SK-N-MC (cell line): Measurements from ENCODE around the gene CAMSAP2.
A peak's percentile ranks its signal among the peaks of the same experiment; 100 is the strongest.

ENCODE experiments used
- DNase-seq: peaks from one replicate; pipeline ENCODE4 v3.0.0-alpha.2; 2011; ENCODE audit warnings: low read depth, low spot score
- H3K27ac ChIP-seq: fragments of 200-600 bp; sonication (generic); 2 replicates; pipeline ENCODE4 v1.5.1; 2016; ENCODE audit warnings: mixed run types
- H3K36me3 ChIP-seq: fragments of 200-600 bp; sonication (generic); 2 replicates; pipeline ENCODE4 v1.6.1; 2017; ENCODE audit warnings: antibody characterized with exemption, low read length, mixed read lengths; ENCODE audit not compliant: insufficient read depth
- H3K4me3 ChIP-seq: fragments of 200-600 bp; sonication (generic); 2 replicates; pipeline ENCODE4 v1.5.1; 2016
- H3K9ac ChIP-seq: fragments of 200-600 bp; sonication (generic); 2 replicates; pipeline ENCODE4 v1.8.0; 2017; ENCODE audit warnings: mixed run types, mixed read lengths; ENCODE audit not compliant: insufficient read length
- H3K9me3 ChIP-seq: fragments of 200-600 bp; sonication (generic); 2 replicates; pipeline ENCODE4 v1.6.1; 2017; ENCODE audit warnings: low read depth, mild to moderate bottlenecking, antibody characterized with exemption, low read length, moderate library complexity, mixed read lengths
- EZH2 ChIP-seq: fragments of 200-600 bp; sonication (generic); IDR thresholded peaks from one replicate; pipeline ENCODE4 v1.6.1; 2017; ENCODE audit warnings: antibody characterized with exemption
- FOXP2 ChIP-seq: optimal IDR thresholded peaks from 2 replicates; pipeline ENCODE3; 2011; ENCODE audit warnings: mild to moderate bottlenecking, moderate library complexity; ENCODE audit not compliant: insufficient read depth; ENCODE audit errors: extremely low read length, control extremely low read depth
- POLR2AphosphoS5 ChIP-seq: IDR thresholded peaks from 2 replicates; pipeline ENCODE4 v1.6.1; 2012; ENCODE audit warnings: mild to moderate bottlenecking, low read depth, low read length, borderline replicate concordance

The CAMSAP2 gene

GRCh38 chr1:200708161-200708560, 30.5 kb upstream of the CAMSAP2 start:
- no peaks in the 10 kb centered on the region for H3K9me3 ChIP-seq
- no peaks in the 10 kb centered on the region for H3K36me3 ChIP-seq
- DNase-seq: no peak
- no peak overlapping the region for H3K9ac ChIP-seq
- H3K27ac ChIP-seq: no peak overlapping the region
- TF ChIP-seq FOXP2: no peak
- TF ChIP-seq EZH2: no peak
- no peak for TF ChIP-seq POLR2AphosphoS5
- no peak overlapping the region for H3K4me3 ChIP-seq

- H3K36me3 ChIP-seq: no peaks in the 10 kb centered on the region
- H3K9ac ChIP-seq: no peak overlapping the region
- H3K27ac ChIP-seq: no peak overlapping the region
- TF ChIP-seq EZH2: no peak
- TF ChIP-seq POLR2AphosphoS5: no peak
- TF ChIP-seq FOXP2: no peak
- DNase-seq: no peak
- H3K4me3 ChIP-seq: no peak overlapping the region
- H3K9me3 ChIP-seq: no peaks in the 10 kb centered on the region
These were observed 29.9 kb upstream of the CAMSAP2 start for GRCh38 chr1:200708769-200709168.

GRCh38 chr1:200710166-200710565, 28.5 kb upstream of the CAMSAP2 start:
- Histone ChIP-seq H3K9me3 (no peaks in the 10 kb centered on the region), H3K4me3 (no peak overlapping the region), H3K36me3 (no peaks in the 10 kb centered on the region), H3K9ac (no peak overlapping the region), H3K27ac (no peak overlapping the region)
- no peak for DNase-seq
- TF ChIP-seq EZH2 (no peak), FOXP2 (no peak), POLR2AphosphoS5 (no peak)

GRCh38 chr1:200714504-200715187, 24.0 kb upstream of the CAMSAP2 start:
- Histone ChIP-seq H3K4me3 (no peak overlapping the region), H3K9ac (no peak overlapping the region), H3K36me3 (no peaks in the 10 kb centered on the region), H3K9me3 (no peaks in the 10 kb centered on the region), H3K27ac (no peak overlapping the region)
- DNase-seq: no peak
- TF ChIP-seq EZH2: no peak
- no peak for TF ChIP-seq POLR2AphosphoS5
- TF ChIP-seq FOXP2: no peak

GRCh38 chr1:200720199-200720598, 18.5 kb upstream of the CAMSAP2 start:
- DNase-seq: no peak
- Histone ChIP-seq H3K9me3 (no peaks in the 10 kb centered on the region), H3K9ac (no peak overlapping the region), H3K27ac (no peak overlapping the region), H3K4me3 (no peak overlapping the region), H3K36me3 (no peaks in the 10 kb centered on the region)
- TF ChIP-seq POLR2AphosphoS5 (no peak), EZH2 (no peak), FOXP2 (no peak)

- DNase-seq: no peak
- no peak overlapping the region for H3K27ac ChIP-seq
- no peak overlapping the region for H3K9ac ChIP-seq
- no peaks in the 10 kb centered on the region for H3K9me3 ChIP-seq
- H3K4me3 ChIP-seq: no peak overlapping the region
- TF ChIP-seq FOXP2 (no peak), POLR2AphosphoS5 (no peak), EZH2 (no peak)
- H3K36me3 ChIP-seq: no peaks in the 10 kb centered on the region
These were observed 14.6 kb upstream of the CAMSAP2 start for GRCh38 chr1:200724064-200724463.

GRCh38 chr1:200727257-200727656, 11.4 kb upstream of the CAMSAP2 start:
- TF ChIP-seq FOXP2 (no peak), POLR2AphosphoS5 (no peak), EZH2 (no peak)
- no peaks in the 10 kb centered on the region for H3K36me3 ChIP-seq
- no peak overlapping the region for H3K27ac ChIP-seq
- H3K9ac ChIP-seq: no peak overlapping the region
- H3K9me3 ChIP-seq: no peaks in the 10 kb centered on the region
- DNase-seq: no peak
- no peak overlapping the region for H3K4me3 ChIP-seq

GRCh38 chr1:200729863-200730262, 8.8 kb upstream of the CAMSAP2 start:
- Histone ChIP-seq H3K4me3 (peak overlapping the region; percentile 42), H3K27ac (peak overlapping the region; percentile 29; the same call in 1 of the 2 replicates), H3K36me3 (no peaks in the 10 kb centered on the region), H3K9ac (peak overlapping the region; percentile 31), H3K9me3 (no peaks in the 10 kb centered on the region)
- no peak for DNase-seq
- no peak for TF ChIP-seq EZH2
- no peak for TF ChIP-seq POLR2AphosphoS5
- no peak for TF ChIP-seq FOXP2

GRCh38 chr1:200731654-200732332, 6.9 kb upstream of the CAMSAP2 start:
- TF ChIP-seq POLR2AphosphoS5: no peak
- no peak for TF ChIP-seq EZH2
- no peak for TF ChIP-seq FOXP2
- H3K9ac ChIP-seq: no peak overlapping the region
- H3K9me3 ChIP-seq: no peaks in the 10 kb centered on the region
- DNase-seq: no peak
- no peak overlapping the region for H3K27ac ChIP-seq
- H3K36me3 ChIP-seq: no peaks in the 10 kb centered on the region
- H3K4me3 ChIP-seq: no peak overlapping the region
